Raji (cell line): ENCODE measurements around the gene PTGER2.

ENCODE experiments used
- POLR2A ChIP-seq: IDR thresholded peaks from 2 replicates; pipeline ENCODE4 v1.6.1; 2011; ENCODE audit warnings: low read depth, low read length, control low read depth; ENCODE audit not compliant: insufficient read depth

Gene PTGER2

DNA sequence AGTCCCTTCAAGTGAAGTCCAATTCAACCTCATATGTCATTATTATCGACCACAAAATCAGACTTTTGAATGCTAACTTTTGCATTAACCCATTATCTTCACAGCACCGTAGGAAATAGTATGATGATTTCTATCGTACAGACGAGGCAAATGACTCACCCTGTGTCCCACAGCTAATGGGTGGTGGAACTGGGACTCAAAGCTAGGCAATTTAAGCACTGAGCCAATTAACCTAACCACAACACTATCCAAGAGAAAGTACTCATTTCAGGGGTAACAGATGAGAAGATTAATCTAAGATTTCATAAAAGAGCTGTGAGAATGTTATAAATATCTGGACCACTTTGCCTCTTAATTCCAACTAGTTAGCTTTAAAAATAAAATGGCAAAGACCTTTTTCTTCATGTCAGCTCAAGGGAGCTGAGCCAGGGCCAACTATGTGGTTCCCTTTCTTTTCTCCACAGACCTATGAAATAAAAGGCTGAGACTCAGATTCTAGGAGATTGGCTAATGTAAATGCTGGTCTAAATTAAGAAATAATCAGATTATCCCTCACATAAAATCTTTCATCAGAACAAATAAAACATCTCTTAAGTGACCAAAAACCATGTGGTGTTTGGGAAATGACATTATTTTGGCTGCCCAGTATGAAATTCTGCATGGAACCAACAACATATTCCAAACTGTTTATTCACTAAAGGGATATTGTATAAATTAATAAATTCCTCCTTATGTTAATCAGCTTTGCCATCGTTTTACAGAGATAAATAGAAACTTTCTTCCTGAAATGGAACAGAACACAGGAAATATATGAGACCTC, 4.9 kb downstream of the PTGER2 start:
- no peak for TF ChIP-seq POLR2A

DNA sequence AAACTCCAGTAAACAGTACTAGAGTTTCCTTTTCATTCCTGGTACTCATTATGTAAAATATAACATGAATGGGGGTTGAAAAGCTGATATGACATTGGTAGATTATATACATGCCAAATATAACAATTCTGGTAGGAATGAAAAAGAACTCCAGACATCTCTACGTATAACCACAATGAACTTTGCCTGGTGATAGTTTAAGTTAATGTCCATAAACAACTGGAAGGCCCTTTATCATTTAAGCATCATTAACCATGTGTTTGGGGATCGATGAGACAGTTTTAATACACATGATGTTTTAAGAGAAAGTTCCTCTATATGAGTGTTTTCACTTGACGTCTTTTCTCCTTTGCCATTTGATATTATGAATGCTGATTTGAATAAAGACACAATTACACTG, 5.8 kb downstream of the PTGER2 start:
- TF ChIP-seq POLR2A, result no peak

DNA sequence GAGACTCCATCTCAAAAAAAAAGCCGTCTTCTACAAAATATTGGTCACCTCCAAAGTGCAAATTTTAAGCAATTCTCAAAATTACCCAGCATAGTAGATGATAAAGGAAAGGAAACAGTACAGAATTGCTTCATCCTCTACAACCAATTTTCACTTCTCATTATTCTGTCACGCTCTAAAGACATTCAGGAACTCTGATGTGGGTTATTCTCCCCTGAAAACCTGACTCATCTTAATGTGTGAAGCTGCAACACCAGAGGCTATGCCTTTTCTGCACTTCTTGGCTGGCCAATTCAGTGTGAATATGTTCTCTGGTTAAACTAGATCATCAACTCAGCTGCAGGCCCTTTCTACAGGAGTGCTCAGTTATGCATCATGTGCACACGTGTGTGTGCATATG, 11.0 kb downstream of the PTGER2 start:
- no peak for TF ChIP-seq POLR2A

DNA sequence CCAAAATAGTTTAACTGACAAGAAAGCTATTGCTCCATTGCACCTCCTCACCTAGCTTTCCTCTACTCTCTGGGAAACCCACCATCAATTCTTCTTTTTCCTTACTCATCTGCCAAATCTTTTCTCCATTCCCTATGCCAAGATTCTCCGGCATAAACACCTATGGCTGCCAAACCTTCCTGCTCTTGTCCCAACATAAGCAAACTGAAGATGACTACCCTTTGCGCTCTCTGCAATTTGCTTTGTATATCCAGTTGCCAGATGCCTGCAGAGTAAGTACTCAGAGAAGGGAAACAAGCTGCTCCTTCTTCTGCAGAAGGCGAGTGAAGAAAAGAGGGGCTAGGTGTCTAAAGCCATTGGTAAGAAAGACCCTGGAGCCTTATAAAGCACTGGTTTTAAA, 11.5 kb downstream of the PTGER2 start:
- no peak for TF ChIP-seq POLR2A

DNA sequence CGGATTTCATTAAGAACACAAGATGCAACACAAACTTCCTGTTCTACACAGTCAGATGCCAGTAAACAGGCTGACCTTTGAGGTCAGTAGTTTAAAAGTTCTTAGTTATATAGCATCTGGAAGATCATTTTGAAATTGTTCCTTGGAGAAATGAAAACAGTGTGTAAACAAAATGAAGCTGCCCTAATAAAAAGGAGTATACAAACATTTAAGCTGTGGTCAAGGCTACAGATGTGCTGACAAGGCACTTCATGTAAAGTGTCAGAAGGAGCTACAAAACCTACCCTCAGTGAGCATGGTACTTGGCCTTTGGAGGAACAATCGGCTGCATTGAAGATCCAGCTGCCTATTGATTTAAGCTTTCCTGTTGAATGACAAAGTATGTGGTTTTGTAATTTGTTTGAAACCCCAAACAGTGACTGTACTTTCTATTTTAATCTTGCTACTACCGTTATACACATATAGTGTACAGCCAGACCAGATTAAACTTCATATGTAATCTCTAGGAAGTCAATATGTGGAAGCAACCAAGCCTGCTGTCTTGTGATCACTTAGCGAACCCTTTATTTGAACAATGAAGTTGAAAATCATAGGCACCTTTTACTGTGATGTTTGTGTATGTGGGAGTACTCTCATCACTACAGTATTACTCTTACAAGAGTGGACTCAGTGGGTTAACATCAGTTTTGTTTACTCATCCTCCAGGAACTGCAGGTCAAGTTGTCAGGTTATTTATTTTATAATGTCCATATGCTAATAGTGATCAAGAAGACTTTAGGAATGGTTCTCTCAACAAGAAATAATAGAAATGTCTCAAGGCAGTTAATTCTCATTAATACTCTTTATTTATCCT, 13.5 kb downstream of the PTGER2 start:
- no peak for TF ChIP-seq POLR2A

DNA sequence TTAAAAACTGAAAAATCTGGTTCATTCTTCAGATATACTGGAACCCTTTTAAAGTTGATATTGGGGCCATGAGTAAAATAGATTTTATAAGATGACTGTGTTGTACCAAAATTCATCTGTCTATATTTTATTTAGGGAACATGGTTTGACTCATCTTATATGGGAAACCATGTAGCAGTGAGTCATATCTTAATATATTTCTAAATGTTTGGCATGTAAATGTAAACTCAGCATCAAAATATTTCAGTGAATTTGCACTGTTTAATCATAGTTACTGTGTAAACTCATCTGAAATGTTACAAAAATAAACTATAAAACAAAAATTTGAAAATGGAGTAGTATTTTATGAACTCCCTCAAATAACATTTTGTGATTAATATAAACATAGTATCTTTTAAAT, 14.2 kb downstream of the PTGER2 start:
- TF ChIP-seq POLR2A, result no peak

DNA sequence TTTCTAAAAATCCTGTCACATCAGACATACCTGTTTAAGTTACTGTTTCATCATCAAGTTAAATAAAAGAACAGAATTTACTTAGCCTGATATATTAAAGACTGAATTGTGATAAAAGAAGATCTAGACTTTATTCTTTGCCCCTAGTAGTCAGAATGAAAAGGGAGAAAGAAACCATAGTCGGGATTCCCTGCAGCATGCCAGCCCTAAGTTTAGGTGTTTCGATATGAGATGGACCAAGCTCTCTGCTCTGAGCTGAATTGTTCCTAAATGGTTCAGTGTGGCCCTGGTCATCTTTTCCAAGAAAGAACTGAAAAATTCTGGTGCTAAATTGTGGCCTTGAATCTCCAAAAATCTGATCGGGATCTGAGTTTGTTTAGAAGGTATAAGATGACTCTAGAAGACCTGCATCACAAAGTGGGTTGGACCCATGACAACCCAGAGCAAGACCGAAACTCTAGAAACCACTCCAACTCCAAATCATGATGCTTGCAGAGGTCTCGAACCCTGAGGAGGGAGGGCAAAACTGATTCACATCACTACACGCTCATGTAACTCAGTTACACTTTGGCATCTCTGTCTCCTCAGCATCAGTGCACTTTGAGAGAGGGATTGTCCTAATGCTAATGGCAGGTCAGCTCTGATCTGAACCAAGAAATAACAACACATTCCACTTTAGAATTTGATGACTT, 15.7 kb downstream of the PTGER2 start:
- TF ChIP-seq POLR2A, result no peak

DNA sequence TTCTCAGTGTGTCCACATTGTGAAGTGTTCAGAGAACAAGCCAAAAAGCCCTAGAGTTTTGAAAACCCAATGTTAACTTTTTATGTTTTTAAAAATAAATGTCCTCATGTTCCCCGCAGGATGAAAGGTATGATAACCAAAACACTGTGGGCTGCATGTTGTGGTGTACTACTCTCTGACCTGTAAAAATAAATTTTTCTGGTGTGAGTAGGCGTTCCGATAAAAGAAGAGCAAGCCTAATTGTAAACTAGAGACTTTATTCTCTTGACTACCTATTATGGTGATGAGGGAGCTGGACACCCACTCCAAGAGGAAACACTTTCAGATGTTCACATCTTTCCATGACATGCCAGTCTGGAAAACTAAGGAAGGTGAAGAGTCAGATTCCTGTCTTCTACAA, 18.2 kb downstream of the PTGER2 start:
- TF ChIP-seq POLR2A, result no peak

DNA sequence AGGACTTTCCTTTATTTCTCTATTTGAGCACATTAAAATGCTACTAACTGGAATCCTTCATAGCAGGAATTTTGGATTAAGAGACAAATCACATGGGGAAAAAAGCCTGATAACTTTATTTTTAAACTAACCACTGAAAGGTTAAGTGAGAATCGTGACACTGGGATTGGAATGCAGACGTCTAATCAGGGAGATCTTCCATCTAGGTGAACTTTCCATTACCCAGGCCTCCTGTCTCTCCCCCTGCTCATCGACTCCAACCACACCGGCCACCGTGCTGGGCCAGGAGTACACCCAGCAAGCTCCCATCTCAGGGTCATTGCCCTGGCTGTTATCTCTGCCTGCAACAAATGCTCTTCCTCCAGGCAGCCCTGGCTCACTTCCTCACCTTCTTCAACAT, 19.0 kb downstream of the PTGER2 start:
- no peak for TF ChIP-seq POLR2A

DNA sequence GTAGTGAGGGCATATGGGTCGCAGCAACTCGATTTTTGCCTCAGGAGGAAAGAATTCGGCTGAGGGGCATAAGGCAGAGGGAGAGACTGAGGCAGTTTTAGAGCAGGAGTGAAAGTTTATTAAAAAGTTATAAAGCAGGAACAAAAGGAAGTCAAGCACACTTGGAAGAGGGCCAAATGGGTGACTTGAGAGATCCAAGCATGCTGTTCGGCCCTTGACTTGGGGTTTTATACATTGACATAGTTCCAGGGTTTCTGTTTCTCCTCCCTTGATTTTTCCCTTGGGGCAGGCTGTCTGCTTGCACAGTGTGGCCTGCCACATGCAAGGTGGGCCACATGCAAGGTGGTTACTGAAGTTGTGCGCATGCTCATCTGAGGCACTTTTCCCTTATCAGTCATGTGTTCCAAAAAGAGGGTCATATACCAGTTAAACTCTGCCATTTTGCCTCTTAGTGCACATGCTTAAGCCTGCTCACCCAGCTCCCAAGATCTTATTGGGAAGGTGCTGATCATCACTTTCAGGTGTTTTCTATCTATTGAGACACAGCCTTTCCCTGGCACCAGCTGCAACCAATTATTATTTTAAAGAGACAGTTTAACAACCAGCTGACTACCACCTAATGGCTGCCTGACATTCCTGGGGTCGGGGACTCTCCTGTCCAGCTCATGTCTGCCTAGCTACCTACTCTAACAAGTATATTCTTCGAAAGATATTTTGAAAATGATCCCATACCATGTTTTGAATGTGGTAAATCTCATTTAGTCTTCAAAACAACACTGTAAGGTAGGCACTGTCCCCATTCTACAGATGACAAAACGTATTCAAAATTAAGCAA, 19.9 kb downstream of the PTGER2 start:
- no peak for TF ChIP-seq POLR2A

DNA sequence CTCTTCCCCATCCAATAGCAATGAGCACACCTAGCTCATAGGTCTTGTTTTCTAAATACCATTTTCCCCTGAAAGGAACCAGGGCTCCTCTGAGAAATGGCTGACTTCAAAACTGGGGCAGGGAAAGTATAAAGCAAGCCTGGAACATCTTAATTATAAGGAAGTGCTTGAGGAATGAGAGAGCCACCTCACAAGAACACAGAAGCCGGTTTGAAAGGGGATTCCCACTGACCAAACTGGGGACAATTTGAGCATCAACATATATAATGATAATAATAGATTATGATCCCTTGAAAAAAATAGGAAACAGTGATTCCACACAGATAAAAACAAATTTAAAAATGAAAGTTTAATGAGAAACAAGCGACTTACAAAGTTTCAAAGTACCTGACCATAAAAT, 22.1 kb downstream of the PTGER2 start:
- no peak for TF ChIP-seq POLR2A

DNA sequence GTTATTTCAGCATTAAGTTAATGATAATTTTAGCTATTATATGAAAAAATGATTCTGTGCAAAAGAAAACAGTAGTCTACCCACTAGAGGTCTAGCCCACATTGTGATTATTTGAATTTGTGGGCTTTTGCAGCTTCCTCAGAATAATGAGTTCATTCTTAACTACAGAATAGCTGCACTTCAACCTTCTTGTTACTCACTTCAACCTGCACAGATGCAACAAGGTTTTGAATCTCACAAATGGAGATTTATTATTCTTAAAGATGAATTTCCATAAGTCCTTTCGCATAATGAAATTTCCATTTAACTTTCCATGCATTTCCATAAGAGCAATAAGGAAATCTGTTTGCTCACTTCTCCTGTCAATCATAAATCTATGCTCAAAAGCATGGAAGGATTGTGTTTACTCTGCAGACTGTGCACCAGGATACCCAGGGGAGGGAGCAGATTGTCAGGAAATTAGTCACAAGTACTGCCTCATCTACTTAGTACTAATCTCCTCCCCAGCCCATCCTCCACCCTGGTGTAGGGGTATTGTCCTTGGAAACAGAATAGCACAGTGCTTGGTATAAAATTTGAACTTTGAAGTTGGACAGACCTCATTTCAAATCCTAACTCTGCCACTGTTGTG, 24.1 kb downstream of the PTGER2 start:
- TF ChIP-seq POLR2A, result no peak

DNA sequence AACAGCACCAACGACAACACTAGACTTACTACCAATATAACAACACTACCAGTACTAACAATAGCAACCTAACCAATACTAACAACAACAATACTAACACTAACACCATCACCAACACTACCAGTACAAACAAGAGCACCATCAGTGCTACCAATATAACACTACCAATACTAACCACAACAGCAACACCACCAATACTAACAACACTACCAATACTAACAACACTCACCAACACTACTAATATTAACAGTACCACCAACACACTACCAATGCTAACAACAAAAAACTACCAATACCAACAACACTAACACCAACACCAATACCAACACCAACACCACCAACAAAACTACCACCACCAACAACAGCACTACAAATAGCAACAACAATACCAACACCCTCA, 25.1 kb downstream of the PTGER2 start:
- TF ChIP-seq POLR2A, result no peak

DNA sequence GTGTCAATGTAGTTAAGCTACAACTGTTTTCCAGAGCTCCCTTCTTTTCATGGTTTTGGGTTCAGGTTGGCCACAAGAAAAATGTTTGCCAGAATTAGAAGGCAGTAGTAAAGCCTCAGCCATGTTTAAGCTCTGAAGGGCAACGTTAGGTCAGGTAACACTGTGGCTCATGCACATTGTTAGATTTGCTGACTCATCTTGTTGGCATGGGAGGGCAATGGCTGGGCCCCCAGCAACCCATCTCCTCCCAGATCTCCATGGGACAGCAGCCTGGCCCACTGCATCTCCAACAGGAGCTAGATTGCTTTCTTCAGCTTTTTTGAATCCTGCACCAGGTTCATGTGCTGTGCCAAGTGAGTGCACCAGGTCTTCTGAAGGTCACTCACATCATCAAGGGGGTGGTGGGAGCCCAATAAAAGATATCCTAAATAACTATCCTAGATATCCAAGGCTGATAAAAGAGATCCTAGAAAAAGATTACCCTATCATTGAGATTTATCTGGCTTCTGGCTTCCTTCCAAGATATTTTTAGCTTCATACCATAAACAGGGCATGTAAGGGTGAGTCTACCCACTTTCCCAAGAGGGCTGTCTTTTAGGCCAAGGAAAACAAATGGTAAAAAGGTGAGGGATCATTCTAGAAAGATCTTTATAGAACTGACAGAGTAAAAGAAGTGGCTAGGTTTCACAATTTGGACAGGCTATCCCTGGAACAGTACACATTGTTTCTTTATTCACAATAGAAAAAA, 28.9 kb downstream of the PTGER2 start:
- TF ChIP-seq POLR2A, result no peak

DNA sequence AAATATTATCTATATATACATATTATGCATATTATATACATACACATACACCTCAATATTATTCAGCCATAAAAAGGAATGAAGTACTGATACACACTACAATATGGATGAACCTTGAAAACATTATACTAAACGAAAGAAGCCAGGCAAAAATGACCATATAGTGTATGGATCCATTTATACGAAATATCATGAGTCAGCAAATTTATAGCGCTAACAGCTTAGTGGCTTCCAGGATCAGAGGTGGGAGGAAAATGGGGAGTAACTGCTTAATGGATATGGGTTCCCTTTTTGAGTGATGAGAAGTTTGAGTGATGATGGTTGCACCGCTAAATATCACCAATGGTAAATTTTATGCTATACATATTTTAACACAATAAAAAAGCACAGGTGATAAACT, 32.7 kb downstream of the PTGER2 start:
- no peak for TF ChIP-seq POLR2A
